ENCODE measurements around the gene SOX6. TPM values are rescaled to one million over a fixed set of nuclear protein-coding genes. Genes with fewer than 3 reads are reported as not detected.

SOX6 gene
- total RNA-seq, 1 experiment from 2014 or later, result 18.4 TPM

GRCh38 chr11:16018931-16019330 is 337.4 kb downstream of the SOX6 start:
- intact Hi-C loops (cut with micrococcal nuclease; ENCODE audit: unreplicated experiment), result no loop called here
- Mint-ChIP-seq H3K27ac (ENCODE audit: unreplicated experiment) (no peak overlapping the region), H3K9me3 (ENCODE audit: low read depth, unreplicated experiment) (no peaks in the 10 kb centered on the region), H3K27me3 (ENCODE audit: unreplicated experiment) (no peaks in the 10 kb centered on the region), H3K36me3 (ENCODE audit: insufficient read depth, unreplicated experiment) (no peaks in the 10 kb centered on the region), H3K4me1 (ENCODE audit: low read depth, unreplicated experiment) (no peaks in the 10 kb centered on the region), H3K4me3 (ENCODE audit: low read depth, unreplicated experiment) (no peak overlapping the region)
- no peak for DNase-seq
- TF ChIP-seq, protein P1, sequence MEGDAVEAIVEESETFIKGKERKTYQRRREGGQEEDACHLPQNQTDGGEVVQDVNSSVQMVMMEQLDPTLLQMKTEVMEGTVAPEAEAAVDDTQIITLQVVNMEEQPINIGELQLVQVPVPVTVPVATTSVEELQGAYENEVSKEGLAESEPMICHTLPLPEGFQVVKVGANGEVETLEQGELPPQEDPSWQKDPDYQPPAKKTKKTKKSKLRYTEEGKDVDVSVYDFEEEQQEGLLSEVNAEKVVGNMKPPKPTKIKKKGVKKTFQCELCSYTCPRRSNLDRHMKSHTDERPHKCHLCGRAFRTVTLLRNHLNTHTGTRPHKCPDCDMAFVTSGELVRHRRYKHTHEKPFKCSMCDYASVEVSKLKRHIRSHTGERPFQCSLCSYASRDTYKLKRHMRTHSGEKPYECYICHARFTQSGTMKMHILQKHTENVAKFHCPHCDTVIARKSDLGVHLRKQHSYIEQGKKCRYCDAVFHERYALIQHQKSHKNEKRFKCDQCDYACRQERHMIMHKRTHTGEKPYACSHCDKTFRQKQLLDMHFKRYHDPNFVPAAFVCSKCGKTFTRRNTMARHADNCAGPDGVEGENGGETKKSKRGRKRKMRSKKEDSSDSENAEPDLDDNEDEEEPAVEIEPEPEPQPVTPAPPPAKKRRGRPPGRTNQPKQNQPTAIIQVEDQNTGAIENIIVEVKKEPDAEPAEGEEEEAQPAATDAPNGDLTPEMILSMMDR (IDR thresholded peaks at IDR 0.05; ENCODE audit: unreplicated experiment), result no peak
- CTCF ChIA-PET, result no interaction called here
- BruUV-seq (replicated peaks), result no TSS peak

- CTCF ChIA-PET, result no interaction called here
- intact Hi-C loops (cut with micrococcal nuclease; ENCODE audit: unreplicated experiment), result no loop called here
- H3K9me3 Mint-ChIP-seq (ENCODE audit: low read depth, unreplicated experiment), result no peaks in the 10 kb centered on the region
- no peaks in the 10 kb centered on the region for H3K36me3 Mint-ChIP-seq (ENCODE audit: insufficient read depth, unreplicated experiment)
- no peak for DNase-seq
- H3K4me1 Mint-ChIP-seq (ENCODE audit: low read depth, unreplicated experiment), result no peaks in the 10 kb centered on the region
- H3K4me3 Mint-ChIP-seq (ENCODE audit: low read depth, unreplicated experiment), result no peak overlapping the region
- TF ChIP-seq, protein P1 (IDR thresholded peaks at IDR 0.05; ENCODE audit: unreplicated experiment), result no peak
- BruUV-seq (replicated peaks), result no TSS peak
- no peak overlapping the region for H3K27ac Mint-ChIP-seq (ENCODE audit: unreplicated experiment)
- no peaks in the 10 kb centered on the region for H3K27me3 Mint-ChIP-seq (ENCODE audit: unreplicated experiment)
Measured at GRCh38 chr11:16016468-16016829, 339.9 kb downstream of the SOX6 start.

- no peak overlapping the region for H3K27ac Mint-ChIP-seq (ENCODE audit: unreplicated experiment)
- no peaks in the 10 kb centered on the region for H3K9me3 Mint-ChIP-seq (ENCODE audit: low read depth, unreplicated experiment)
- H3K4me3 Mint-ChIP-seq (ENCODE audit: low read depth, unreplicated experiment), result no peak overlapping the region
- H3K36me3 Mint-ChIP-seq (ENCODE audit: insufficient read depth, unreplicated experiment), result no peaks in the 10 kb centered on the region
- no peaks in the 10 kb centered on the region for H3K4me1 Mint-ChIP-seq (ENCODE audit: low read depth, unreplicated experiment)
- no peak for DNase-seq
- BruUV-seq (replicated peaks), result no TSS peak
- intact Hi-C loops (cut with micrococcal nuclease; ENCODE audit: unreplicated experiment), result no loop called here
- H3K27me3 Mint-ChIP-seq (ENCODE audit: unreplicated experiment), result no peaks in the 10 kb centered on the region
- TF ChIP-seq, protein P1 (IDR thresholded peaks at IDR 0.05; ENCODE audit: unreplicated experiment), result no peak
- CTCF ChIA-PET, result no interaction called here
Measured at GRCh38 chr11:16015741-16016467, 340.4 kb downstream of the SOX6 start.

- TF ChIP-seq, protein P1 (IDR thresholded peaks at IDR 0.05; ENCODE audit: unreplicated experiment), result no peak
- intact Hi-C loops (cut with micrococcal nuclease; ENCODE audit: unreplicated experiment), result no loop called here
Measured at GRCh38 chr11:16013649-16014275, 342.6 kb downstream of the SOX6 start.

More at GRCh38 chr11:16013649-16014275, 342.6 kb downstream of the SOX6 start:
- CTCF ChIA-PET, result no interaction called here
- H3K27me3 Mint-ChIP-seq (ENCODE audit: unreplicated experiment), result no peaks in the 10 kb centered on the region
- H3K9me3 Mint-ChIP-seq (ENCODE audit: low read depth, unreplicated experiment), result no peaks in the 10 kb centered on the region
- no peaks in the 10 kb centered on the region for H3K4me1 Mint-ChIP-seq (ENCODE audit: low read depth, unreplicated experiment)
- DNase-seq, result no peak
- H3K4me3 Mint-ChIP-seq (ENCODE audit: low read depth, unreplicated experiment), result no peak overlapping the region
- BruUV-seq (replicated peaks), result no TSS peak
- H3K36me3 Mint-ChIP-seq (ENCODE audit: insufficient read depth, unreplicated experiment), result no peaks in the 10 kb centered on the region
- H3K27ac Mint-ChIP-seq (ENCODE audit: unreplicated experiment), result no peak overlapping the region

Measured in Calu3 (cell line).